Omental fat pad (tissue), 4 donors: ENCODE measurements around the gene MRI1. TPM values are rescaled to one million over a fixed set of nuclear protein-coding genes. Genes with fewer than 3 reads are reported as not detected.

Experiments
- ATAC-seq: fragments of 150-250 bp; one replicate; pipeline ENCODE4 v1.9.1; 2016; ENCODE audit warnings: mild to moderate bottlenecking, moderate library complexity; ENCODE audit not compliant: low FRiP score
- DNase-seq: peaks from one replicate; pipeline ENCODE4 v3.0.0-alpha.2; 2019; ENCODE audit warnings: low spot score
- total RNA-seq, 4 donors: library from RNA; depleted of rRNA; stranded (reverse); fragments of >200 nt; gene quantifications; one replicate each; pipeline ENCODE4 v1.1.0, GENCODE V29; 2016
- TF ChIP-seq, protein P1 (sequence below), 3 donors: fragments of 450-650 bp; IDR thresholded peaks; one replicate each; pipeline ENCODE4 v1.5.1; 2016 to 2017; ENCODE audit warnings: antibody characterized with exemption in 3 of 3, mild to moderate bottlenecking in 3 of 3, moderate library complexity in 2 of 3

Gene MRI1
- total RNA-seq, 4 donors from 2014 or later: 34.1 to 82.1 (median 38.5) TPM

DNA sequence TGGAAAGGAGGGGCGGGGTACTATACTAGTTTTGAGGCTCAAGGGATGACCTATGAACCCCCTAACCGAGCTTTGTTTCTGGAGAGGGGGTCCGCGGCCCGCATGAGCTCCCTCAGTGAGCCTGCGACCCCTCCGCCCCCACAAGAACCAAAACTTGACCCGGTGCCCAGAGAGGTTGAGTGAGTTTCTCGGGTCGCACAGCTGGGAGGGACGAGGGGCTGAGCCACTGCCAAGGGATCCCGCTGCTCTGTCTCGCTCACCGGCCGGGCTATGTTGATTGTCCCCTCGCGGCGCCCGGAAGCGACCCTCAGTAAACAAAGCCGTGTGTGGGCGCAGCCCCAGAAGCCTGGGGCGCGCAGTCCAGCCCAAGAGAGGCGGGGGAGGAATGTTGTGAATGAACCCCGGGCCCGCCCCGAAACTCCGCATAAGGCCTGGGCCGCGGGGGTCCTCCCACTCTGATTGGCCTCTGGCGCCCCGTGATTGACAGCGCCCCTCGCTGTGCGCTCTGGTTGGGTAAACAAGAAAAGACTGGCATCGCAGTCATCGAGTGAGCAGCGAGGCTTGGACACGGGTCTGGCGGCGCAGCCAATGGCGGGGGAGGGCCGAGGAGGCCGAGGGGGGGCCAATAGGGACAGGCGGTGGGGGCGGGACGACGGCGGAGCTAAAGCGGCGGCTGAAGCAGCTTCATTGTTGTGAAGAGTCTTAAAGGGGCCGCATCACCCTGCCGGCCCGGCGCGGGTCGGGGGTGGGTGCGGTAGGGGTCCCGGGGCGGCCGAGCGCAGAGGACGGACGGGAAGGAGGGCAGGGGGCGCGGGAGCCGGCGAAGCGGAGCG is 30.7 kb downstream of the MRI1 start, which contains the start of gene ZSWIM4:
Gene ZSWIM4 (plus strand): TSS at position 687 of the 833 bp plus-strand sequence. CDS start 206 bp downstream, outside the sequence.
- TF ChIP-seq, protein P1, sequence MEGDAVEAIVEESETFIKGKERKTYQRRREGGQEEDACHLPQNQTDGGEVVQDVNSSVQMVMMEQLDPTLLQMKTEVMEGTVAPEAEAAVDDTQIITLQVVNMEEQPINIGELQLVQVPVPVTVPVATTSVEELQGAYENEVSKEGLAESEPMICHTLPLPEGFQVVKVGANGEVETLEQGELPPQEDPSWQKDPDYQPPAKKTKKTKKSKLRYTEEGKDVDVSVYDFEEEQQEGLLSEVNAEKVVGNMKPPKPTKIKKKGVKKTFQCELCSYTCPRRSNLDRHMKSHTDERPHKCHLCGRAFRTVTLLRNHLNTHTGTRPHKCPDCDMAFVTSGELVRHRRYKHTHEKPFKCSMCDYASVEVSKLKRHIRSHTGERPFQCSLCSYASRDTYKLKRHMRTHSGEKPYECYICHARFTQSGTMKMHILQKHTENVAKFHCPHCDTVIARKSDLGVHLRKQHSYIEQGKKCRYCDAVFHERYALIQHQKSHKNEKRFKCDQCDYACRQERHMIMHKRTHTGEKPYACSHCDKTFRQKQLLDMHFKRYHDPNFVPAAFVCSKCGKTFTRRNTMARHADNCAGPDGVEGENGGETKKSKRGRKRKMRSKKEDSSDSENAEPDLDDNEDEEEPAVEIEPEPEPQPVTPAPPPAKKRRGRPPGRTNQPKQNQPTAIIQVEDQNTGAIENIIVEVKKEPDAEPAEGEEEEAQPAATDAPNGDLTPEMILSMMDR (IDR thresholded peaks at IDR 0.05): no peak
- ATAC-seq: peak; percentile 96
- peak; percentile 89 for DNase-seq

DNA sequence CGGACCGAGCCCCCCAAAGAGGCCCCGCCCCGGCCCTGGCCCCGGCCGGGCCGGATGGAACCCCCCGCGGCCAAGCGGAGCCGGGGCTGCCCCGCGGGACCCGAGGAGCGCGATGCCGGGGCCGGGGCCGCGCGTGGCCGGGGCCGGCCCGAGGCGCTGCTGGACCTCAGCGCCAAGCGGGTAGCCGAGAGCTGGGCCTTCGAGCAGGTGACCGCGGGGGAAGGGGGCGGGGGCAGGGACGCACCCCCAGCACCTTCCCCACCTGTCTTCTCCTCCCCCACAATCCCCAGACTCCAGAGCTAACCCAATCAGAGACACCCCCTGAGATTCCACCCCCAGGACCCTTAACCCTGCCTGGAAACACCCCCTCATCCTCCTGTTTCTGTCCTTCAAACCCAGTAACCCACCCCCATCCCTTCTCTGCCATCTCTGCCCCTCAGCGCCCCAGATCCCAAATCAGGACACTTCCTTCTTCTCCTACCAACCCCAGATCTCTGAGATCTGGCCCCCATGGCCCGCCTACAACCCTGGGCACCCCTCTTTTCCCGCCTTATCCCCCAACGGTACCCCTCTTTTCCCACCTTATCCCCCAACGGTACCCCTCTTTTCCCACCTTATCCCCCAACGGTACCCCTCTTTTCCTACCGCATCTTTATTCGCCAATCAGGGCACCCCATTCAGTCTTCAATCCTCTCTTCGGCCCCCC is 31.4 kb downstream of the MRI1 start:
- ATAC-seq (peak; percentile 1), DNase-seq (no peak)
- TF ChIP-seq, protein P1 (IDR thresholded peaks at IDR 0.05): no peak

DNA sequence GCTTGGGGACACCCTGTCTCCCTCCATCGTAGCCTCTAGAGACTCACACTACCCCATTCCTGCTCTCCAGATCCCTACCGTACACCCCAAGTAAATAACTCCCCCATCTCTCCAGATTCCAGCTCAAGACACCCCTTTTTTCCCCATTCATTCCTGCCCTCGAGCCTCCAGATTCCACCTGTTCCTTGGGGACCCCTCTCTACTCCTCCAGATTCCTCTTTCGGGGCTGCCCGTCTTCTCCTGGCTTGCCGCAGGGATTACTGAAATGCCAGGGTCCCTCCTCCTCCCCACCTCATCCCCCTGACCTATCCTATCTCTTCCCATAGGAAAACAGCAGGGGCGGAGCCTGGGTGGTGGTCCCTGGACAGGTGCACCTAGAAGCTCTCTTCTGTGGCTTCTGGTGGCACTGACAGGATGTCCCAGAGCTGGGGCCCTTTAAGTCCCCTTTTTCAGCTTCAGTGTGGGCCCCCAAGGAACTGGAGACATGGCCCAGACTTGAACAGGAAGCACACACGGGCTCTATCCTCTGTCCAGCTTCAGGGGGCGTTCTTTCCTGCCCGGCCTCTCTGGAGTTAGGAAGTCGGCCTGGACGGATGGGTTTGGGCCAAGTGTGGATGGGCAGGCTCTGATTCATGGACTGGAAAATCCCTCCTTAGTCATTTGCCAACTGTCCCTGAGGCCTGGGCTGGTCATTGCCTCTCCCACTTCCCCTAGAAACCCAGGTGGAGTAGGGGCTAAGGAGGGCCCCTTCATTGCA is 32.2 kb downstream of the MRI1 start:
- peak; percentile 68 for ATAC-seq
- peak; percentile 77 for DNase-seq
- TF ChIP-seq, protein P1 (IDR thresholded peaks at IDR 0.05): no peak

DNA sequence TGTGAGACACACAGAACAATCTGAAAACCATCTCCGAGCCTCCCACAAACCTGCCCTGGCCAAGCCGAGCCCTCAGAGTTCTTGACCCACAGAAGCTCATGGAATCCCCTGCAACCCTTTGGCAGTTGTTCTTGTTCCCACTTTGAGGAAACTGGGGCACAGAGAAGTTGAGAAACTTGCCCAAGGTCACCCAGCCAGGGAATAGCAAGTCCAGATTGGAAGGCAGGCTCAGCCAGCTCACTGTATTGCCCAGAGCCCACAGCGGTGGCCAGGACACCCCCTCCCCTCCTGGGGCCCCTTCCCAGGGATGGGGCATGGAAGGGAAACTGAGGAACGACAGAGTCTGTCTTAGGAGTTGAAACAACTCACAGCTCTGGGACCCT is 32.7 kb downstream of the MRI1 start:
- DNase-seq: no peak
- ATAC-seq: no peak
- TF ChIP-seq, protein P1 (IDR thresholded peaks at IDR 0.05): no peak

DNA sequence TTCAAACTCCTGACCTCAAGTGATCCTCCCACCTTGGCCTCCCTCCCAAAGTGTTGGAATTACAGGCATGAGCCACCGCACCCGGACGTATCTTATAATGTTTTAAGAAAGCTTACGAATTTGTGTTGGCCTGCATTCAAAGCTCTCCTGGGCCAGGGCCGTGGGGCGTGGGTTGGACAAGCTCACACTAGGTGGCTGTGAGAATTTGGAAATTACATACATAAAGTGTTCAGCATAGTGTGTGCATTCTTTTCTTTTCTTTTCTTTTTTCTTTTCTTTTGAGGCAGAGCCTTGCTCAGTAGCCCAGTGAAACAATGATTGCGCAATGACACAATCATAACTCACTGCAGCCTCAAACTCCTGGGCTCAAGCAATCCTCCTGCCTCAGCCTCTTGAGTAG is 33.5 kb downstream of the MRI1 start:
- no peak for ATAC-seq
- TF ChIP-seq, protein P1 (IDR thresholded peaks at IDR 0.05): no peak
- no peak for DNase-seq

DNA sequence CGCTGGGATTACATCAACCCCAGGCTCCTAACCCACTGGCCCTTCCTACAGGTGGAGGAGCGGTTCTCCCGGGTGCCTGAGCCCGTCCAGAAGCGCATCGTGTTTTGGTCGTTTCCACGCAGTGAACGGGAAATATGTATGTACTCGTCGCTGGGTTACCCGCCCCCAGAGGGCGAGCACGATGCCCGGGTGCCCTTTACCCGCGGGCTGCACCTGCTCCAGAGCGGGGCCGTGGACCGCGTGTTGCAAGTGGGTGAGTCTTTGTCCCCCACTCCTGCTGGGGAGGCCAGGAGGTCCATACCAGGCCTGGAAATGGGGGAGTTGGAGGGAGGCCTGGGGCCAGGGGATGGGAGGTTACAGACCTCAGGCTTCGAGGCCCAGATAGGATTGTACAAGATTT is 35.3 kb downstream of the MRI1 start:
- DNase-seq: no peak
- ATAC-seq: no peak
- TF ChIP-seq, protein P1 (IDR thresholded peaks at IDR 0.05): no peak
